ENCODE results near the gene BRCA2.

The BRCA2 gene

GRCh38 chr13:32284927-32285632 is 30.2 kb upstream of the BRCA2 start:
- no peaks in the 10 kb centered on the region for H3K9me3 ChIP-seq (ENCODE audit: insufficient read depth, low read length)
- H3F3A ChIP-seq (ENCODE audit: insufficient read depth), result no peaks in the 10 kb centered on the region
- no peak overlapping the region for H3K9ac ChIP-seq (ENCODE audit: low read length)
- no peak overlapping the region for H3K4me3 ChIP-seq (ENCODE audit: insufficient read depth, low read length, poor library complexity, severe bottlenecking)
- H4K20me1 ChIP-seq (ENCODE audit: low read depth, low read length), result no peaks in the 10 kb centered on the region
- TF ChIP-seq CTCF (IDR thresholded peaks at IDR 0.05; ENCODE audit: insufficient read depth, low read length, poor library complexity, severe bottlenecking) (no peak), EZH2phosphoT487 (conservative IDR thresholded peaks at IDR 0.05; ENCODE audit: low read length) (no peak)
- no peaks in the 10 kb centered on the region for H3K79me2 ChIP-seq (ENCODE audit: insufficient read depth, low read length)
- H2AFZ ChIP-seq (ENCODE audit: low read depth, low read length, severe bottlenecking), result no peak overlapping the region
- H3K4me2 ChIP-seq (ENCODE audit: low read depth, low read length, poor library complexity, severe bottlenecking), result no peak overlapping the region
- no peak overlapping the region for H3K27ac ChIP-seq (ENCODE audit: low read depth, low read length)
- no peaks in the 10 kb centered on the region for H3K27me3 ChIP-seq (ENCODE audit: low read length)
- no peaks in the 10 kb centered on the region for H3K9me2 ChIP-seq (replicated peaks; ENCODE audit: insufficient read depth, low read length)
- no peaks in the 10 kb centered on the region for H3K36me3 ChIP-seq (ENCODE audit: low read length)

- no peaks in the 10 kb centered on the region for H3K9me2 ChIP-seq (replicated peaks; ENCODE audit: insufficient read depth, low read length)
Measured at GRCh38 chr13:32285633-32285965, 29.7 kb upstream of the BRCA2 start.

DNA sequence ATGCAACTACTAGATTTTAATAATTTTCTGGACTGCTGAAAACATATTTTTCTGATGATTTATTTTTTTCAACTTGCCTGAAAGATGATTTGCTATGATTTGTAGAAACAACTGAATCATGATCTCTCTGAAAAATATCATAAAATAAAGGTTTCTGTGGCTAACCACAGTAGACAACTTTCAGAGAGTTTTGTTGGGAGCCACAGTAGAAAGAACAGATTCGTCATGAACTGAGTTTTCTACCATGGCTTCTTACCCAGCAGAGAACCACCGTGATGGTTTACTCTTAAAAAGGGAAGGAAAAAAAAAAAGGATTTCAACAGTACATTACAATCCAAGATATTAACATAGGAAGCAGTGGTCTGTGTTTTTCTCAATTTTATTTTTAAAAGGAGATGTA is 18.1 kb upstream of the BRCA2 start:
- Histone ChIP-seq H3F3A (ENCODE audit: insufficient read depth) (no peaks in the 10 kb centered on the region), H3K9ac (ENCODE audit: low read length) (no peak overlapping the region), H3K27ac (ENCODE audit: low read depth, low read length) (no peak overlapping the region), H3K27me3 (ENCODE audit: low read length) (no peaks in the 10 kb centered on the region), H3K4me3 (ENCODE audit: insufficient read depth, low read length, poor library complexity, severe bottlenecking) (no peak overlapping the region), H3K79me2 (ENCODE audit: insufficient read depth, low read length) (no peaks in the 10 kb centered on the region), H3K36me3 (ENCODE audit: low read length) (no peaks in the 10 kb centered on the region), H3K9me2 (replicated peaks; ENCODE audit: insufficient read depth, low read length) (no peaks in the 10 kb centered on the region), H3K4me2 (ENCODE audit: low read depth, low read length, poor library complexity, severe bottlenecking) (no peak overlapping the region), H3K9me3 (ENCODE audit: insufficient read depth, low read length) (no peaks in the 10 kb centered on the region), H2AFZ (ENCODE audit: low read depth, low read length, severe bottlenecking) (no peak overlapping the region), H4K20me1 (ENCODE audit: low read depth, low read length) (no peaks in the 10 kb centered on the region)
- TF ChIP-seq EZH2phosphoT487 (conservative IDR thresholded peaks at IDR 0.05; ENCODE audit: low read length) (no peak), CTCF (IDR thresholded peaks at IDR 0.05; ENCODE audit: insufficient read depth, low read length, poor library complexity, severe bottlenecking) (no peak)

More at GRCh38 chr13:32285633-32285965, 29.7 kb upstream of the BRCA2 start:
- no peaks in the 10 kb centered on the region for H3F3A ChIP-seq (ENCODE audit: insufficient read depth)
- no peak overlapping the region for H3K27ac ChIP-seq (ENCODE audit: low read depth, low read length)
- H3K4me3 ChIP-seq (ENCODE audit: insufficient read depth, low read length, poor library complexity, severe bottlenecking), result no peak overlapping the region
- no peaks in the 10 kb centered on the region for H3K79me2 ChIP-seq (ENCODE audit: insufficient read depth, low read length)
- no peak overlapping the region for H2AFZ ChIP-seq (ENCODE audit: low read depth, low read length, severe bottlenecking)
- no peak overlapping the region for H3K9ac ChIP-seq (ENCODE audit: low read length)
- no peaks in the 10 kb centered on the region for H3K27me3 ChIP-seq (ENCODE audit: low read length)
- H4K20me1 ChIP-seq (ENCODE audit: low read depth, low read length), result no peaks in the 10 kb centered on the region
- no peak for TF ChIP-seq CTCF (IDR thresholded peaks at IDR 0.05; ENCODE audit: insufficient read depth, low read length, poor library complexity, severe bottlenecking)
- no peaks in the 10 kb centered on the region for H3K9me3 ChIP-seq (ENCODE audit: insufficient read depth, low read length)
- no peaks in the 10 kb centered on the region for H3K36me3 ChIP-seq (ENCODE audit: low read length)
- no peak overlapping the region for H3K4me2 ChIP-seq (ENCODE audit: low read depth, low read length, poor library complexity, severe bottlenecking)

Data from SU-DHL-6 (cell line).